KMS-11 (cell line): Measurements from ENCODE around the gene TMEM158.

Experiments used
- H2AFZ ChIP-seq: fragments of 200-600 bp; sonication (generic); 2 replicates; pipeline ENCODE4 v1.6.1; 2016; ENCODE audit warnings: antibody characterized with exemption, mixed run types, low read depth
- H3K27ac ChIP-seq: fragments of 200-600 bp; sonication (generic); 2 replicates; pipeline ENCODE4 v1.6.1; 2016; ENCODE audit warnings: mild to moderate bottlenecking, mixed run types
- H3K27me3 ChIP-seq: fragments of 200-600 bp; sonication (generic); 2 replicates; pipeline ENCODE4 v1.6.1; 2017; ENCODE audit warnings: mild to moderate bottlenecking, low read depth, mixed run types, moderate library complexity; ENCODE audit not compliant: insufficient read depth
- H3K36me3 ChIP-seq: fragments of 200-600 bp; sonication (generic); 2 replicates; pipeline ENCODE4 v1.6.1; 2017; ENCODE audit warnings: mild to moderate bottlenecking, mixed run types; ENCODE audit not compliant: insufficient read depth
- H3K4me1 ChIP-seq: fragments of 200-600 bp; sonication (generic); 2 replicates; pipeline ENCODE4 v1.6.1; 2016; ENCODE audit warnings: mild to moderate bottlenecking, low read depth, mixed run types; ENCODE audit not compliant: poor library complexity, severe bottlenecking
- H3K4me2 ChIP-seq: fragments of 200-600 bp; sonication (generic); 2 replicates; pipeline ENCODE4 v1.7.0; 2016; ENCODE audit warnings: mild to moderate bottlenecking, mixed run types
- H3K4me3 ChIP-seq: fragments of 200-600 bp; sonication (generic); IDR thresholded peaks from 2 replicates; pipeline ENCODE4 v1.6.1; 2017; ENCODE audit warnings: low read depth, low read length, mixed read lengths; ENCODE audit not compliant: insufficient read depth
- H3K79me2 ChIP-seq: fragments of 200-600 bp; sonication (generic); 2 replicates; pipeline ENCODE4 v1.6.1; 2016; ENCODE audit warnings: low read depth, mixed run types; ENCODE audit not compliant: insufficient read depth
- H3K9ac ChIP-seq: fragments of 200-600 bp; sonication (generic); 2 replicates; pipeline ENCODE4 v1.6.1; 2016; ENCODE audit warnings: mild to moderate bottlenecking, mixed run types
- H4K20me1 ChIP-seq: fragments of 200-600 bp; sonication (generic); 2 replicates; pipeline ENCODE4 v1.6.1; 2016; ENCODE audit warnings: mild to moderate bottlenecking, mixed run types; ENCODE audit not compliant: insufficient read depth
- TF ChIP-seq, protein P1 (sequence below): fragments of 200-600 bp; sonication (generic); conservative IDR thresholded peaks from 2 replicates; pipeline ENCODE4 v1.6.1; 2017; ENCODE audit warnings: low read depth, mild to moderate bottlenecking, antibody characterized with exemption, low read length, moderate library complexity, mixed read lengths

TMEM158 gene

DNA sequence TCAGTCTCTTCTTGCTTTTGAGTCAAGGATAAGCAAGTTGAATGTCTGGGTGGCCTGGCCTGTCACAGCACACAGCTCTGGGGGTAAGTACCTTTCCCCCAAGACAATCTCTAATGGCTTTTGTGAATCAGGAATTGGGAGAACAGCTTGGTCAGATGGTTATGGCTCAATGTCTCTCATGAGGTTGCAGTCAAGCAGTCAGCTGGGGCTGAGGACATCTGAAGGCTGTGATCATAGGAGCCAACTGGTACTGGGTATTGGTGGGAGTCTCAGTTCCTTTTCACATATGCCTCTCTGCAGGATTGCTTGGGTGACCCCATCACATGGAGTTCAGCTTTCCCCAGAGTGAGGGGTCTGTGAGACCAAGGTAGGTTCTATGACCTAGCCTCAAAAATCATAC, 33.0 kb upstream of the TMEM158 start:
- H4K20me1 ChIP-seq, result no peaks in the 10 kb centered on the region
- no peak overlapping the region for H3K4me3 ChIP-seq
- H3K27me3 ChIP-seq, result no peaks in the 10 kb centered on the region
- H3K9ac ChIP-seq, result no peak overlapping the region
- no peaks in the 10 kb centered on the region for H3K79me2 ChIP-seq
- no peak overlapping the region for H2AFZ ChIP-seq
- TF ChIP-seq, protein P1, sequence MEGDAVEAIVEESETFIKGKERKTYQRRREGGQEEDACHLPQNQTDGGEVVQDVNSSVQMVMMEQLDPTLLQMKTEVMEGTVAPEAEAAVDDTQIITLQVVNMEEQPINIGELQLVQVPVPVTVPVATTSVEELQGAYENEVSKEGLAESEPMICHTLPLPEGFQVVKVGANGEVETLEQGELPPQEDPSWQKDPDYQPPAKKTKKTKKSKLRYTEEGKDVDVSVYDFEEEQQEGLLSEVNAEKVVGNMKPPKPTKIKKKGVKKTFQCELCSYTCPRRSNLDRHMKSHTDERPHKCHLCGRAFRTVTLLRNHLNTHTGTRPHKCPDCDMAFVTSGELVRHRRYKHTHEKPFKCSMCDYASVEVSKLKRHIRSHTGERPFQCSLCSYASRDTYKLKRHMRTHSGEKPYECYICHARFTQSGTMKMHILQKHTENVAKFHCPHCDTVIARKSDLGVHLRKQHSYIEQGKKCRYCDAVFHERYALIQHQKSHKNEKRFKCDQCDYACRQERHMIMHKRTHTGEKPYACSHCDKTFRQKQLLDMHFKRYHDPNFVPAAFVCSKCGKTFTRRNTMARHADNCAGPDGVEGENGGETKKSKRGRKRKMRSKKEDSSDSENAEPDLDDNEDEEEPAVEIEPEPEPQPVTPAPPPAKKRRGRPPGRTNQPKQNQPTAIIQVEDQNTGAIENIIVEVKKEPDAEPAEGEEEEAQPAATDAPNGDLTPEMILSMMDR, result no peak
- H3K4me1 ChIP-seq, result no peaks in the 10 kb centered on the region
- H3K36me3 ChIP-seq, result no peaks in the 10 kb centered on the region
- H3K4me2 ChIP-seq, result no peak overlapping the region
- no peak overlapping the region for H3K27ac ChIP-seq

DNA sequence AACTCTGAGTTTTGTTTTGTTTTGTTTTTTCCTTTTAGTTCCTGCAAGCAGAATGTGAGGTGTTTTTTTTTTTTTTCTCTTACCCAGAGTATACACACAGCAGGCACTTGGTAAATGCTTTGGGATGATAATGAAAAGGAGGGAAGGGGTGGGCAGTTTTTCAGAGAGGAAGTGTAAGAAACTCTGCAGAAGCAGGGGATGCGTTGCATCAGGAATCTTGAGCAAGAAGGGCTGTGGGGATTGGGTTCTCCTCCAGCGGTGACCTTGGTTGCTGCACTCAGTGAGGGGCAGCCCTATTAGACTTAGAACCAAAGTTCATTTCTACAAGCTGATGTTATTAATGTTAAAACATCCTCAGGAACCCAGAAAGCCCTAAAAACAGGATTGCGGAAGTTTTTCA, 32.2 kb upstream of the TMEM158 start:
- TF ChIP-seq, protein P1, result no peak
- Histone ChIP-seq H3K27me3 (no peaks in the 10 kb centered on the region), H3K79me2 (no peaks in the 10 kb centered on the region), H3K27ac (no peak overlapping the region), H3K9ac (no peak overlapping the region), H3K4me1 (no peaks in the 10 kb centered on the region), H3K4me3 (no peak overlapping the region), H2AFZ (no peak overlapping the region), H3K4me2 (no peak overlapping the region), H4K20me1 (no peaks in the 10 kb centered on the region), H3K36me3 (no peaks in the 10 kb centered on the region)

DNA sequence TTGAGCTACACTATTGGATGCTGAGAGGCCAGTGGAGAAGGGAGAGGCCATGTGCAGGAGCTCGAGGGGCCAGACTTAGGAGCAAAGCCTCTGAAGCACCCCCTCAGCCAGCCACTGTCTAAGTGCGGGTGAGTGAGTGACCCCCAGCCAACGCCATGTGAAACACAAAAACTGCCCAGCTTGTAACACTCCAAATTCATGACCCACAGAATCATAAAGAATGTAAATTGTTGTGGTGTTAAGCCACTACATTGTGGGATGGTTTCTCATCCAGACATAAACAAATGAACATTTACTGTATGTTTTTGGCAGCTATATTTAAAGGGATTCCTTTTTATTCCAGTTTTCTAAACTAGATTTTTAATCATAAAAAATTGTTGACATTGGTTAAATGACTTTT, 27.2 kb upstream of the TMEM158 start:
- H2AFZ ChIP-seq, result no peak overlapping the region
- H3K79me2 ChIP-seq, result no peaks in the 10 kb centered on the region
- H3K27me3 ChIP-seq, result no peaks in the 10 kb centered on the region
- H3K4me3 ChIP-seq, result no peak overlapping the region
- no peaks in the 10 kb centered on the region for H4K20me1 ChIP-seq
- no peaks in the 10 kb centered on the region for H3K36me3 ChIP-seq
- TF ChIP-seq, protein P1, result no peak
- no peak overlapping the region for H3K4me2 ChIP-seq
- no peak overlapping the region for H3K27ac ChIP-seq
- no peak overlapping the region for H3K9ac ChIP-seq
- H3K4me1 ChIP-seq, result no peaks in the 10 kb centered on the region

DNA sequence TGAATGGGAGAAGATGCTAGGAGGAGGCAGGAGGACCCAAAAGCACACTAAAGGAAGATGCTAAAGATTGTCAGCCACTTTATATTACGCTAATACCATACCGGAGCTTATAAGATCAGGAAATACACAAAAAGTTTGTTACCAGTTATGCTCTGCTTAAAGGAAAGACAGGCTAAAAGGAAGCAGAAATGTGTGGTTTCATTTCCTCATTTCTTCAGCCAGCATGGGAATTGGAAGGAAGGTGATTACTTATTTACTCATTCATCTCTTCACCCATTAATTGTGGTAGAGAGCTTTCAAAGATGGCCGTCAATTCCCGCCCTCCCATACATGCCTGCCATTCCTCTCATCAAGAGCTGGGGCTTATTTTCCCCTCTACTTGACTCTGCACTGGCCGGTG, 26.7 kb upstream of the TMEM158 start:
- no peak overlapping the region for H2AFZ ChIP-seq
- H3K27me3 ChIP-seq, result no peaks in the 10 kb centered on the region
- H3K4me3 ChIP-seq, result no peak overlapping the region
- TF ChIP-seq, protein P1, result no peak
- H3K79me2 ChIP-seq, result no peaks in the 10 kb centered on the region
- H4K20me1 ChIP-seq, result no peaks in the 10 kb centered on the region
- no peak overlapping the region for H3K4me2 ChIP-seq
- no peak overlapping the region for H3K27ac ChIP-seq
- H3K4me1 ChIP-seq, result no peaks in the 10 kb centered on the region
- no peak overlapping the region for H3K9ac ChIP-seq
- H3K36me3 ChIP-seq, result no peaks in the 10 kb centered on the region

DNA sequence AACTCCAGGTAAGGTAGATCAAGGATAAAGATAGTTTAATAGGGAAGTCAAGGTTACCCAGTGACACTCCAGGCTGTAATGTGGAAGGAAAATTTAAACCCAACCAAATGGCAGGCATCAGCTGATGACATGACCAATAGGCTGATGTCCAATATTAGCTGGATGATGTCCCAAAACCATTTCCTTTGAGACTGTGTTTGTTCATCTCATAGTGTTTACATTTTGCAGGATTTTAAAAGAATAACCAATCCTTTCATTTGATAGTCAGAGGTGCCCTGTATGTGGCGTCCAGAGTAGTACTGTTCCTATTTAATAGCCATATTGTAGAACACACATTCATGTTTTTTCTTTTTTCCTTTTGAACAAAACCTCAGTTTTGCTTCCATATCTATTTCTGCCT, 23.3 kb upstream of the TMEM158 start:
- no peaks in the 10 kb centered on the region for H3K4me1 ChIP-seq
- no peaks in the 10 kb centered on the region for H3K79me2 ChIP-seq
- no peak overlapping the region for H3K27ac ChIP-seq
- H3K9ac ChIP-seq, result no peak overlapping the region
- no peaks in the 10 kb centered on the region for H3K27me3 ChIP-seq
- no peaks in the 10 kb centered on the region for H4K20me1 ChIP-seq
- H3K36me3 ChIP-seq, result no peaks in the 10 kb centered on the region
- no peak overlapping the region for H3K4me2 ChIP-seq
- H2AFZ ChIP-seq, result no peak overlapping the region
- TF ChIP-seq, protein P1, result no peak
- no peak overlapping the region for H3K4me3 ChIP-seq
